Measurements from ENCODE around the gene HIF3A. TPM values are rescaled to one million over a fixed set of nuclear protein-coding genes. Genes with fewer than 3 reads are reported as not detected.
A peak's percentile ranks its signal among the peaks of the same experiment; 100 is the strongest.
"Not testable (repeated sequence)": the region's sequence is repeated elsewhere in the genome, so short reads cannot be mapped to it uniquely, and the experiment has no call there.

Gene HIF3A
- total RNA-seq, 1 experiment from 2014 or later: not detected

GRCh38 chr19:46367426-46367825 lies 70.6 kb downstream of the HIF3A start:
- H3K4me1 ChIP-seq (replicated peaks): peaks cover 24% of the 10 kb centered on the region
- no peaks in the 10 kb centered on the region for H3K9me3 ChIP-seq (replicated peaks)
- H3K27ac ChIP-seq: no peak overlapping the region
- no peak for DNase-seq (ENCODE audit: low read depth in 1 of 2, low spot score in 2 of 2)
- no peak overlapping the region for H3K4me3 ChIP-seq
- H3K27me3 ChIP-seq (replicated peaks): no peaks in the 10 kb centered on the region
- peaks cover 57% of the 10 kb centered on the region for H3K36me3 ChIP-seq

- peaks cover 61% of the 10 kb centered on the region for H3K36me3 ChIP-seq
- no peaks in the 10 kb centered on the region for H3K27me3 ChIP-seq (replicated peaks)
- H3K4me3 ChIP-seq: no peak overlapping the region
- peaks cover 31% of the 10 kb centered on the region for H3K4me1 ChIP-seq (replicated peaks)
- H3K9me3 ChIP-seq (replicated peaks): no peaks in the 10 kb centered on the region
- DNase-seq (ENCODE audit: low read depth in 1 of 2, low spot score in 2 of 2): no peak
- H3K27ac ChIP-seq: no peak overlapping the region
Observed at GRCh38 chr19:46368116-46368515, 71.3 kb downstream of the HIF3A start.

- H3K27ac ChIP-seq: peak overlapping the region; percentile 51; the same call in 1 of the 2 replicates
- peaks cover 63% of the 10 kb centered on the region for H3K36me3 ChIP-seq
- H3K4me3 ChIP-seq: no peak overlapping the region
- DNase-seq (ENCODE audit: low read depth in 1 of 2, low spot score in 2 of 2): no peak
- H3K9me3 ChIP-seq (replicated peaks): no peaks in the 10 kb centered on the region
- H3K4me1 ChIP-seq (replicated peaks): peaks cover 48% of the 10 kb centered on the region
- no peaks in the 10 kb centered on the region for H3K27me3 ChIP-seq (replicated peaks)
Observed at GRCh38 chr19:46369817-46370216, 73.0 kb downstream of the HIF3A start.

GRCh38 chr19:46371371-46371901 lies 74.6 kb downstream of the HIF3A start:
- peak; percentile 38 to 66 for DNase-seq (ENCODE audit: low read depth in 1 of 2, low spot score in 2 of 2)
- Histone ChIP-seq H3K27me3 (replicated peaks) (no peaks in the 10 kb centered on the region), H3K4me1 (replicated peaks) (peaks cover 49% of the 10 kb centered on the region), H3K36me3 (peaks cover 59% of the 10 kb centered on the region), H3K9me3 (replicated peaks) (no peaks in the 10 kb centered on the region), H3K4me3 (no peak overlapping the region), H3K27ac (no peak overlapping the region; the same call in 1 of the 2 replicates)

GRCh38 chr19:46372901-46373490 lies 76.2 kb downstream of the HIF3A start:
- no peak overlapping the region for H3K4me3 ChIP-seq
- no peaks in the 10 kb centered on the region for H3K9me3 ChIP-seq (replicated peaks)
- H3K27ac ChIP-seq: peak overlapping the region; percentile 87
- no peaks in the 10 kb centered on the region for H3K27me3 ChIP-seq (replicated peaks)
- H3K36me3 ChIP-seq: peaks cover 60% of the 10 kb centered on the region
- peaks cover 55% of the 10 kb centered on the region for H3K4me1 ChIP-seq (replicated peaks)
- DNase-seq (ENCODE audit: low read depth in 1 of 2, low spot score in 2 of 2): peak; percentile 67 to 81

- Histone ChIP-seq H3K36me3 (peaks cover 64% of the 10 kb centered on the region), H3K4me1 (replicated peaks) (peaks cover 62% of the 10 kb centered on the region), H3K4me3 (no peak overlapping the region), H3K9me3 (replicated peaks) (no peaks in the 10 kb centered on the region), H3K27ac (peak overlapping the region; percentile 87), H3K27me3 (replicated peaks) (no peaks in the 10 kb centered on the region)
- DNase-seq (ENCODE audit: low read depth in 1 of 2, low spot score in 2 of 2): peak; percentile 83 to 88
Observed at GRCh38 chr19:46373491-46374359, 76.9 kb downstream of the HIF3A start.

- Histone ChIP-seq H3K4me3 (no peak overlapping the region), H3K27ac (peak overlapping the region; percentile 87), H3K36me3 (peaks cover 75% of the 10 kb centered on the region), H3K27me3 (replicated peaks) (no peaks in the 10 kb centered on the region), H3K4me1 (replicated peaks) (peaks cover 62% of the 10 kb centered on the region), H3K9me3 (replicated peaks) (no peaks in the 10 kb centered on the region)
- DNase-seq (ENCODE audit: low read depth in 1 of 2, low spot score in 2 of 2): no peak
Observed at GRCh38 chr19:46374536-46375475, 78.0 kb downstream of the HIF3A start.

- not testable (repeated sequence) for H3K9me3 ChIP-seq (replicated peaks); H3K27me3 ChIP-seq (replicated peaks); H3K27ac ChIP-seq; H3K4me3 ChIP-seq; DNase-seq (ENCODE audit: low read depth in 1 of 2, low spot score in 2 of 2)
- peaks cover 56% of the 10 kb centered on the region for H3K4me1 ChIP-seq (replicated peaks)
- peaks cover 82% of the 10 kb centered on the region for H3K36me3 ChIP-seq
Observed at GRCh38 chr19:46375476-46376067, 78.7 kb downstream of the HIF3A start.

- H3K36me3 ChIP-seq: peaks cover 83% of the 10 kb centered on the region
- peaks cover 47% of the 10 kb centered on the region for H3K4me1 ChIP-seq (replicated peaks)
- H3K9me3 ChIP-seq (replicated peaks): no peaks in the 10 kb centered on the region
- H3K27ac ChIP-seq: no peak overlapping the region
- DNase-seq (ENCODE audit: low read depth in 1 of 2, low spot score in 2 of 2): no peak
- no peak overlapping the region for H3K4me3 ChIP-seq
- no peaks in the 10 kb centered on the region for H3K27me3 ChIP-seq (replicated peaks)
Observed at GRCh38 chr19:46376241-46377153, 79.7 kb downstream of the HIF3A start.

GRCh38 chr19:46378268-46378667 lies 81.4 kb downstream of the HIF3A start:
- Histone ChIP-seq H3K4me3 (no peak overlapping the region), H3K27ac (no peak overlapping the region), H3K27me3 (replicated peaks) (no peaks in the 10 kb centered on the region), H3K9me3 (replicated peaks) (no peaks in the 10 kb centered on the region; the same call in 1 of the 2 replicates), H3K36me3 (peaks cover 90% of the 10 kb centered on the region), H3K4me1 (replicated peaks) (peaks cover 29% of the 10 kb centered on the region)
- no peak for DNase-seq (ENCODE audit: low read depth in 1 of 2, low spot score in 2 of 2)

- Histone ChIP-seq H3K27me3 (replicated peaks) (no peaks in the 10 kb centered on the region), H3K36me3 (peaks cover 98% of the 10 kb centered on the region), H3K4me1 (replicated peaks) (peaks cover 12% of the 10 kb centered on the region), H3K27ac (no peak overlapping the region), H3K4me3 (no peak overlapping the region), H3K9me3 (replicated peaks) (no peaks in the 10 kb centered on the region; the same call in 1 of the 2 replicates)
- no peak for DNase-seq (ENCODE audit: low read depth in 1 of 2, low spot score in 2 of 2)
Observed at GRCh38 chr19:46380690-46381089, 83.8 kb downstream of the HIF3A start.

GRCh38 chr19:46381346-46381745 lies 84.5 kb downstream of the HIF3A start:
- Histone ChIP-seq H3K4me1 (replicated peaks) (peaks cover 12% of the 10 kb centered on the region), H3K36me3 (peaks cover 97% of the 10 kb centered on the region), H3K27ac (no peak overlapping the region), H3K27me3 (replicated peaks) (no peaks in the 10 kb centered on the region), H3K9me3 (replicated peaks) (no peaks in the 10 kb centered on the region; the same call in 1 of the 2 replicates), H3K4me3 (no peak overlapping the region)
- DNase-seq (ENCODE audit: low read depth in 1 of 2, low spot score in 2 of 2): no peak

Measured in SJSA1 (cell line).